Neural progenitor cell (in vitro differentiated cells): ENCODE results near the gene ING1. TPM values are rescaled to one million over a fixed set of nuclear protein-coding genes. Genes with fewer than 3 reads are reported as not detected.

Source experiments
- DNase-seq: peaks from one replicate; pipeline ENCODE4 v3.0.0-alpha.2; 2016; ENCODE audit warnings: low spot score
- H2AFZ ChIP-seq: fragments of 200-600 bp; sonication (generic); replicated peaks from 2 replicates; pipeline ENCODE4 v1.6.1; 2016; ENCODE audit warnings: antibody characterized with exemption
- H3F3A ChIP-seq: fragments of 200-600 bp; sonication (generic); 2 replicates; pipeline ENCODE4 v1.6.1; 2016; ENCODE audit warnings: antibody characterized with exemption, low read depth
- H3K27ac ChIP-seq: fragments of 200-600 bp; sonication (generic); 2 replicates; pipeline ENCODE4 v1.5.1; 2016; ENCODE audit warnings: mild to moderate bottlenecking
- H3K27me3 ChIP-seq: fragments of 200-600 bp; sonication (generic); 2 replicates; pipeline ENCODE4 v1.6.1; 2016; ENCODE audit warnings: mild to moderate bottlenecking, moderate library complexity
- H3K36me3 ChIP-seq: fragments of 200-600 bp; sonication (generic); 2 replicates; pipeline ENCODE4 v1.5.1; 2016
- H3K4me1 ChIP-seq: fragments of 200-600 bp; sonication (generic); 2 replicates; pipeline ENCODE4 v1.6.1; 2016; ENCODE audit warnings: mixed run types
- H3K4me2 ChIP-seq: fragments of 200-600 bp; sonication (generic); 2 replicates; pipeline ENCODE4 v1.6.1; 2016
- H3K4me3 ChIP-seq: fragments of 200-600 bp; sonication (generic); 2 replicates; pipeline ENCODE4 v1.5.1; 2016
- H3K79me2 ChIP-seq: fragments of 200-600 bp; sonication (generic); 2 replicates; pipeline ENCODE4 v1.6.1; 2016; ENCODE audit warnings: low read depth
- H3K9ac ChIP-seq: fragments of 200-600 bp; sonication (generic); 2 replicates; pipeline ENCODE4 v1.6.1; 2016
- H3K9me3 ChIP-seq: fragments of 200-600 bp; sonication (generic); 2 replicates; pipeline ENCODE4 v1.5.1; 2016; ENCODE audit warnings: low read depth
- H4K20me1 ChIP-seq: fragments of 200-600 bp; sonication (generic); 2 replicates; pipeline ENCODE4 v1.6.1; 2016; ENCODE audit warnings: low read depth
- H3K27ac Mint-ChIP-seq: 3 replicates; pipeline ENCODE4 v1.8.0; 2021; ENCODE audit warnings: mixed read lengths
- H3K27me3 Mint-ChIP-seq: 2 replicates; pipeline ENCODE4 v1.8.0; 2022; ENCODE audit warnings: low read depth, mild to moderate bottlenecking, inconsistent platforms, moderate library complexity, mixed read lengths; ENCODE audit not compliant: insufficient read depth
- H3K36me3 Mint-ChIP-seq: 3 replicates; pipeline ENCODE4 v1.8.0; 2021; ENCODE audit warnings: mixed read lengths
- H3K4me1 Mint-ChIP-seq: 3 replicates; pipeline ENCODE4 v1.8.0; 2021; ENCODE audit warnings: mixed read lengths
- H3K4me3 Mint-ChIP-seq: 3 replicates; pipeline ENCODE4 v1.8.0; 2021; ENCODE audit warnings: mild to moderate bottlenecking, moderate library complexity, mixed read lengths
- H3K9me3 Mint-ChIP-seq: 3 replicates; pipeline ENCODE4 v1.8.0; 2020; ENCODE audit warnings: mixed read lengths
- CTCF ChIP-seq: fragments of 200-600 bp; sonication (generic); IDR thresholded peaks from 2 replicates; pipeline ENCODE4 v1.5.1; 2017; ENCODE audit warnings: antibody characterized with exemption, mild to moderate bottlenecking
- EZH2 ChIP-seq: fragments of 200-600 bp; sonication (generic); IDR thresholded peaks from 2 replicates; pipeline ENCODE4 v1.6.1; 2017; ENCODE audit warnings: antibody characterized with exemption, mild to moderate bottlenecking, moderate library complexity
- EZH2phosphoT487 ChIP-seq: fragments of 200-600 bp; sonication (generic); IDR thresholded peaks from 2 replicates; pipeline ENCODE4 v1.6.1; 2017; ENCODE audit warnings: antibody characterized with exemption
- total RNA-seq: library from RNA; depleted of rRNA; stranded (reverse); fragments of >200 nt; gene quantifications from 2 replicates; pipeline ENCODE4 v1.2.3, GENCODE V29; 2015; ENCODE audit warnings: low replicate concordance

Gene ING1
- total RNA-seq, 1 donor from 2014 or later = 14.7 TPM

GRCh38 chr13:110683921-110684320 is 29.6 kb upstream of the ING1 start:
- H3K79me2 ChIP-seq = no peaks in the 10 kb centered on the region
- no peak overlapping the region for H3K27ac ChIP-seq
- no peak overlapping the region for H3K4me2 ChIP-seq
- H3K36me3 ChIP-seq = no peaks in the 10 kb centered on the region
- no peak overlapping the region for H3K4me3 ChIP-seq
- no peak for DNase-seq
- Mint-ChIP-seq H3K27ac (no peak overlapping the region), H3K36me3 (peaks cover 16% of the 10 kb centered on the region), H3K9me3 (no peaks in the 10 kb centered on the region), H3K4me1 (no peaks in the 10 kb centered on the region), H3K4me3 (no peak overlapping the region), H3K27me3 (no peaks in the 10 kb centered on the region)
- no peaks in the 10 kb centered on the region for H3K4me1 ChIP-seq
- no peaks in the 10 kb centered on the region for H4K20me1 ChIP-seq
- no peaks in the 10 kb centered on the region for H3K9me3 ChIP-seq
- no peak for TF ChIP-seq EZH2phosphoT487
- TF ChIP-seq EZH2 = no peak
- no peak for TF ChIP-seq CTCF
- no peaks in the 10 kb centered on the region for H3K27me3 ChIP-seq
- no peak overlapping the region for H3K9ac ChIP-seq
- H3F3A ChIP-seq = no peaks in the 10 kb centered on the region
- no peak overlapping the region for H2AFZ ChIP-seq

GRCh38 chr13:110684388-110685056 is 29.0 kb upstream of the ING1 start:
- no peak overlapping the region for H2AFZ ChIP-seq
- H3F3A ChIP-seq = no peaks in the 10 kb centered on the region
- no peaks in the 10 kb centered on the region for H3K9me3 Mint-ChIP-seq
- H3K27ac ChIP-seq = no peak overlapping the region
- no peaks in the 10 kb centered on the region for H3K36me3 ChIP-seq
- no peaks in the 10 kb centered on the region for H3K4me1 Mint-ChIP-seq
- H3K36me3 Mint-ChIP-seq = peaks cover 16% of the 10 kb centered on the region
- no peaks in the 10 kb centered on the region for H3K9me3 ChIP-seq
- H3K4me3 Mint-ChIP-seq = no peak overlapping the region
- no peaks in the 10 kb centered on the region for H3K4me1 ChIP-seq
- no peaks in the 10 kb centered on the region for H3K27me3 ChIP-seq
- no peak overlapping the region for H3K27ac Mint-ChIP-seq
- no peaks in the 10 kb centered on the region for H3K27me3 Mint-ChIP-seq
- DNase-seq = no peak
- no peak overlapping the region for H3K9ac ChIP-seq
- TF ChIP-seq CTCF (no peak), EZH2 (no peak), EZH2phosphoT487 (no peak)
- H3K4me3 ChIP-seq = no peak overlapping the region
- no peaks in the 10 kb centered on the region for H4K20me1 ChIP-seq
- no peak overlapping the region for H3K4me2 ChIP-seq
- H3K79me2 ChIP-seq = no peaks in the 10 kb centered on the region

- Mint-ChIP-seq H3K4me1 (no peaks in the 10 kb centered on the region), H3K36me3 (peaks cover 15% of the 10 kb centered on the region), H3K27ac (peak overlapping the region; percentile 31), H3K27me3 (no peaks in the 10 kb centered on the region), H3K4me3 (no peak overlapping the region), H3K9me3 (no peaks in the 10 kb centered on the region)
- H3K27me3 ChIP-seq = no peaks in the 10 kb centered on the region
- H3K27ac ChIP-seq = no peak overlapping the region
- no peaks in the 10 kb centered on the region for H3K9me3 ChIP-seq
- no peaks in the 10 kb centered on the region for H4K20me1 ChIP-seq
- H3K9ac ChIP-seq = peak overlapping the region; percentile 42
- no peaks in the 10 kb centered on the region for H3K79me2 ChIP-seq
- H3K4me1 ChIP-seq = no peaks in the 10 kb centered on the region
- H3K4me2 ChIP-seq = no peak overlapping the region
- TF ChIP-seq CTCF (no peak), EZH2 (no peak), EZH2phosphoT487 (no peak)
- no peak for DNase-seq
- no peak overlapping the region for H2AFZ ChIP-seq
- no peak overlapping the region for H3K4me3 ChIP-seq
- H3F3A ChIP-seq = no peaks in the 10 kb centered on the region
- H3K36me3 ChIP-seq = no peaks in the 10 kb centered on the region
Observed at GRCh38 chr13:110685305-110686020, 28.0 kb upstream of the ING1 start.
